Astrocyte (in vitro differentiated cells and primary cell): ENCODE results near the gene MMP7. TPM values are rescaled to one million over a fixed set of nuclear protein-coding genes. Genes with fewer than 3 reads are reported as not detected.
A peak's percentile ranks its signal among the peaks of the same experiment; 100 is the strongest.
"Not testable (repeated sequence)": the region's sequence is repeated elsewhere in the genome, so short reads cannot be mapped to it uniquely, and the experiment has no call there.

Source experiments
- DNase-seq: peaks from one replicate; pipeline ENCODE4 v3.0.0-alpha.2; 2010; ENCODE audit warnings: low read depth
- FAIRE-seq: peaks from 2 replicates; lab custom pipeline; 2011; peaks lifted over from hg19 to GRCh38; lab: Jason Lieb, UNC
- H2AFZ ChIP-seq: 2 replicates; pipeline ENCODE4 v1.6.0; 2012; ENCODE audit warnings: low read depth, low read length, inconsistent platforms
- H3K27ac ChIP-seq: 2 replicates; pipeline ENCODE4 v1.5.1; 2011; ENCODE audit warnings: low read depth, low read length, inconsistent platforms
- H3K27me3 ChIP-seq: 2 replicates; pipeline ENCODE4 v1.6.0; 2011; ENCODE audit warnings: low read length, inconsistent platforms; ENCODE audit not compliant: insufficient read depth
- H3K36me3 ChIP-seq: 2 replicates; pipeline ENCODE4 v1.5.1; 2011; ENCODE audit warnings: low read length, inconsistent platforms; ENCODE audit not compliant: insufficient read depth
- H3K4me1 ChIP-seq: 2 replicates; pipeline ENCODE4 v1.5.1; 2011; ENCODE audit warnings: low read length, inconsistent platforms; ENCODE audit not compliant: insufficient read depth
- H3K4me2 ChIP-seq: 2 replicates; pipeline ENCODE4 v1.6.0; 2012; ENCODE audit warnings: low read length, inconsistent platforms
- H3K4me3 ChIP-seq: 2 replicates; pipeline ENCODE4 v1.5.1; 2011; ENCODE audit warnings: low read depth, mild to moderate bottlenecking, low read length, inconsistent platforms; ENCODE audit not compliant: insufficient read depth
- H3K79me2 ChIP-seq: 2 replicates; pipeline ENCODE4 v1.6.0; 2012; ENCODE audit warnings: mild to moderate bottlenecking, low read length, inconsistent platforms; ENCODE audit not compliant: insufficient read depth
- H3K9ac ChIP-seq: 2 replicates; pipeline ENCODE4 v1.6.0; 2012; ENCODE audit warnings: mild to moderate bottlenecking, low read length, inconsistent platforms
- H3K9me3 ChIP-seq: 2 replicates; pipeline ENCODE4 v1.5.1; 2012; ENCODE audit warnings: low read depth, mild to moderate bottlenecking, low read length, inconsistent platforms; ENCODE audit not compliant: insufficient read depth
- H4K20me1 ChIP-seq: 2 replicates; pipeline ENCODE4 v1.6.0; 2012; ENCODE audit warnings: low read length, inconsistent platforms; ENCODE audit not compliant: insufficient read depth
- H3K27ac Mint-ChIP-seq: one replicate; pipeline ENCODE4 v1.8.0; 2021; ENCODE audit warnings: mild to moderate bottlenecking, mixed read lengths; ENCODE audit not compliant: unreplicated experiment
- H3K27me3 Mint-ChIP-seq: one replicate; pipeline ENCODE4 v1.8.0; 2021; ENCODE audit warnings: low read depth, mixed read lengths; ENCODE audit not compliant: unreplicated experiment
- H3K36me3 Mint-ChIP-seq: one replicate; pipeline ENCODE4 v1.8.0; 2021; ENCODE audit warnings: low read depth, mixed read lengths; ENCODE audit not compliant: unreplicated experiment
- H3K4me1 Mint-ChIP-seq: one replicate; pipeline ENCODE4 v1.8.0; 2021; ENCODE audit warnings: low read depth, mixed read lengths; ENCODE audit not compliant: unreplicated experiment
- H3K4me3 Mint-ChIP-seq: one replicate; pipeline ENCODE4 v1.8.0; 2021; ENCODE audit warnings: mild to moderate bottlenecking, moderate library complexity, mixed read lengths; ENCODE audit not compliant: unreplicated experiment
- H3K9me3 Mint-ChIP-seq: one replicate; pipeline ENCODE4 v1.8.0; 2021; ENCODE audit warnings: mild to moderate bottlenecking, mixed read lengths; ENCODE audit not compliant: unreplicated experiment
- EZH2 ChIP-seq: IDR thresholded peaks from 2 replicates; pipeline ENCODE4 v1.6.1; 2012; ENCODE audit warnings: mild to moderate bottlenecking, low read length, inconsistent platforms; ENCODE audit not compliant: insufficient read depth
- total RNA-seq: library from RNA; stranded (reverse); gene quantifications from 2 replicates; pipeline ENCODE4 v1.2.1, GENCODE V29; 2021
- TF ChIP-seq, protein P1 (sequence below): IDR thresholded peaks from 2 replicates; pipeline ENCODE4 v1.5.1; 2011; ENCODE audit warnings: low read depth, mild to moderate bottlenecking, inconsistent platforms, low read length, moderate library complexity; ENCODE audit not compliant: insufficient read depth

MMP7 gene
- total RNA-seq, 1 donor from 2014 or later, result 2.6 TPM

- H4K20me1 ChIP-seq, result no peaks in the 10 kb centered on the region
- no peaks in the 10 kb centered on the region for H3K79me2 ChIP-seq
- H3K9me3 ChIP-seq, result no peaks in the 10 kb centered on the region
- H3K27me3 ChIP-seq, result no peaks in the 10 kb centered on the region
- H3K9me3 Mint-ChIP-seq, result no peaks in the 10 kb centered on the region
- DNase-seq (no peak), FAIRE-seq (no peak)
- no peak overlapping the region for H3K4me3 Mint-ChIP-seq
- no peaks in the 10 kb centered on the region for H3K36me3 Mint-ChIP-seq
- H3K9ac ChIP-seq, result no peak overlapping the region
- peaks cover 4% of the 10 kb centered on the region for H3K4me1 Mint-ChIP-seq
- peaks cover 4% of the 10 kb centered on the region for H3K27me3 Mint-ChIP-seq
- no peaks in the 10 kb centered on the region for H3K4me1 ChIP-seq
- H2AFZ ChIP-seq, result no peak overlapping the region
- TF ChIP-seq, protein P1, sequence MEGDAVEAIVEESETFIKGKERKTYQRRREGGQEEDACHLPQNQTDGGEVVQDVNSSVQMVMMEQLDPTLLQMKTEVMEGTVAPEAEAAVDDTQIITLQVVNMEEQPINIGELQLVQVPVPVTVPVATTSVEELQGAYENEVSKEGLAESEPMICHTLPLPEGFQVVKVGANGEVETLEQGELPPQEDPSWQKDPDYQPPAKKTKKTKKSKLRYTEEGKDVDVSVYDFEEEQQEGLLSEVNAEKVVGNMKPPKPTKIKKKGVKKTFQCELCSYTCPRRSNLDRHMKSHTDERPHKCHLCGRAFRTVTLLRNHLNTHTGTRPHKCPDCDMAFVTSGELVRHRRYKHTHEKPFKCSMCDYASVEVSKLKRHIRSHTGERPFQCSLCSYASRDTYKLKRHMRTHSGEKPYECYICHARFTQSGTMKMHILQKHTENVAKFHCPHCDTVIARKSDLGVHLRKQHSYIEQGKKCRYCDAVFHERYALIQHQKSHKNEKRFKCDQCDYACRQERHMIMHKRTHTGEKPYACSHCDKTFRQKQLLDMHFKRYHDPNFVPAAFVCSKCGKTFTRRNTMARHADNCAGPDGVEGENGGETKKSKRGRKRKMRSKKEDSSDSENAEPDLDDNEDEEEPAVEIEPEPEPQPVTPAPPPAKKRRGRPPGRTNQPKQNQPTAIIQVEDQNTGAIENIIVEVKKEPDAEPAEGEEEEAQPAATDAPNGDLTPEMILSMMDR, result no peak
- no peak for TF ChIP-seq EZH2
- H3K4me2 ChIP-seq, result no peak overlapping the region
- no peak overlapping the region for H3K27ac Mint-ChIP-seq
- no peak overlapping the region for H3K4me3 ChIP-seq
- H3K36me3 ChIP-seq, result no peaks in the 10 kb centered on the region
- H3K27ac ChIP-seq, result no peak overlapping the region
These were observed 16.7 kb downstream of the MMP7 start for GRCh38 chr11:102513869-102514268.

DNA sequence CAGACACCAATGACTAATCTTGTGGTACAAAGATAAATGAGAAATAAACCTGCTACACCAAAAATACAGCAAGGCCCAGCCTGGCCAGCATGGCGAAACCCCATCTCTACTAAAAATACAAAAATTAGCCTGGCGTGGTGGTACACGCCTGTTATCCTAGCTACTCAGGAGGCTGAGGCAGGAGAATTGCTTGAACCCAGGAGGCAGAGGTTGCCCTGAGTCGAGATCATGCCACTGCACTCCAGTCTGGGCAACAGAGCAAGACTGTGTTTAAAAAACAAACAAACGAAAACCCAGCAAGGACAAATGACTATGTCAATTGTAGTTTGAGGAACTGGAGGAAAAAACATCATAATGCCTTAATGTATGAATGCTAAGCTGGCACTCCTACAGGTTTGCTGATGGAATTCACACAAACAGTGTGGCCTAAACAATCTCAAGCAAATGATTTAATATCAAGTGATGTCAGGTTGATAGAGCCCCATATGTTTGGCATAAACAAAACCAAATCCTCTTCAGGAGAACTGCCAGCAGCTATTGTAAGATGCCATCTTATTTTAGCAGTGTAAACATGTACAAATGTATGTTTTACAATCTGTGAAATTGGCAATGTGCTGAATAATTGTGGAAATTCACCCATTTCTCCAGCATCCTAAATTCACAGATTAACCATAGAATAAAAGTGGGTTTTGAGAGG is 20.0 kb downstream of the MMP7 start:
- Histone ChIP-seq H3K27me3 (no peaks in the 10 kb centered on the region), H4K20me1 (no peaks in the 10 kb centered on the region), H3K36me3 (no peaks in the 10 kb centered on the region), H3K4me3 (no peak overlapping the region), H3K9ac (no peak overlapping the region), H2AFZ (no peak overlapping the region), H3K27ac (no peak overlapping the region), H3K4me1 (no peaks in the 10 kb centered on the region), H3K9me3 (no peaks in the 10 kb centered on the region), H3K4me2 (no peak overlapping the region), H3K79me2 (no peaks in the 10 kb centered on the region)
- DNase-seq, result no peak
- H3K4me3 Mint-ChIP-seq, result no peak overlapping the region
- no peak overlapping the region for H3K27ac Mint-ChIP-seq
- no peaks in the 10 kb centered on the region for H3K9me3 Mint-ChIP-seq
- H3K27me3 Mint-ChIP-seq, result peaks cover 4% of the 10 kb centered on the region
- FAIRE-seq, result no peak
- TF ChIP-seq, protein P1, result no peak
- TF ChIP-seq EZH2, result no peak
- no peaks in the 10 kb centered on the region for H3K36me3 Mint-ChIP-seq
- H3K4me1 Mint-ChIP-seq, result peaks cover 4% of the 10 kb centered on the region

DNA sequence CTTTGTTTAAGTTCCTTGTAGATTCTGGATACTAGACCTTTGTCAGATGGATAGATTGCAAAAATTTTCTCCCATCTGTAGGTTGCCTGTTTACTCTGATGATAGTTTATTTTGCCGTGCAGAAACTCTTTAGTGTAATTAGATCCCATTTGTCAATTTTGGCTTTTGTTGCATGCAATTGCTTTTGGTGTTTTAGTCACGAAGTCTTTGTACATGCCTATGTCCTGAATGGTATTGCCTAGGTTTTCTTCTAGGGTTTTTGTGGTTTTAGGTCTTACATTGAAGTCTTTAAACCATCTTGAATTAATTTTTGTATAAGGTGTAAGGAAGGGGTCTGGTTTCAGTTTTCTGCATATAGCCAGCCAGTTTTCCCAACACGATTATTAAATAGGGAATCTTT is 27.7 kb downstream of the MMP7 start:
- DNase-seq, result peak; percentile 31
- H3K79me2 ChIP-seq, H3K9me3 Mint-ChIP-seq, H3K4me1 Mint-ChIP-seq, H3K4me1 ChIP-seq, H3K4me3 Mint-ChIP-seq, H4K20me1 ChIP-seq, H3K27me3 ChIP-seq, FAIRE-seq, H3K27ac Mint-ChIP-seq, H3K36me3 Mint-ChIP-seq, H3K4me3 ChIP-seq, H3K9me3 ChIP-seq, H2AFZ ChIP-seq, H3K9ac ChIP-seq, H3K4me2 ChIP-seq, H3K27ac ChIP-seq, H3K27me3 Mint-ChIP-seq, H3K36me3 ChIP-seq: not testable (repeated sequence)
